ENCODE data around the gene PSMB10.
A peak's percentile ranks its signal among the peaks of the same experiment; 100 is the strongest.

The PSMB10 gene

DNA sequence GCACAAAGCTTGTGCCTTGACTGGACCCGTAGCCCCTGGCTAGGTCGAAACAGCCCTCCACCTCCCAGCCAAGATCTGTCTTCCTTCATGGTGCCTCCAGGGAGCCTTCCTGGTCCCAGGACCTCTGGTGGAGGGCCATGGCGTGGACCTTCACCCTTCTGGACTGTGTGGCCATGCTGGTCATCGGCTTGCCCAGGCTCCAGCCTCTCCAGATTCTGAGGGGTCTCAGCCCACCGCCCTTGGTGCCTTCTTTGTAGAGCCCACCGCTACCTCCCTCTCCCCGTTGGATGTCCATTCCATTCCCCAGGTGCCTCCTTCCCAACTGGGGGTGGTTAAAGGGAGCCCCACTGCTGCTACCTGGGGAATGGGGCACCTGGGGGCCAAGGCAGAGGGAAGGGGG, 8.5 kb downstream of the PSMB10 start:
- Histone ChIP-seq H3K9ac (ENCODE audit: low read depth, low read length) (no peak overlapping the region), H3K27me3 (ENCODE audit: insufficient read depth, low read length) (no peaks in the 10 kb centered on the region), H3K4me1 (ENCODE audit: insufficient read depth, low read length) (peaks cover 5% of the 10 kb centered on the region), H3K36me3 (ENCODE audit: insufficient read depth, low read depth, low read length) (peaks cover 23% of the 10 kb centered on the region), H3K27ac (ENCODE audit: low read length) (no peak overlapping the region), H3K9me3 (ENCODE audit: insufficient read depth, low read depth, low read length) (no peaks in the 10 kb centered on the region), H3K4me3 (ENCODE audit: low read length) (no peak overlapping the region)

- H3K27ac ChIP-seq (ENCODE audit: low read length), result no peak overlapping the region
- H3K9me3 ChIP-seq (ENCODE audit: insufficient read depth, low read depth, low read length), result no peaks in the 10 kb centered on the region
- H3K27me3 ChIP-seq (ENCODE audit: insufficient read depth, low read length), result no peaks in the 10 kb centered on the region
- H3K4me3 ChIP-seq (ENCODE audit: low read length), result no peak overlapping the region
- no peak overlapping the region for H3K9ac ChIP-seq (ENCODE audit: low read depth, low read length)
- H3K4me1 ChIP-seq (ENCODE audit: insufficient read depth, low read length), result peaks cover 5% of the 10 kb centered on the region
- peaks cover 23% of the 10 kb centered on the region for H3K36me3 ChIP-seq (ENCODE audit: insufficient read depth, low read depth, low read length)
These were observed 9.3 kb downstream of the PSMB10 start for GRCh38 chr16:67927131-67927941.

DNA sequence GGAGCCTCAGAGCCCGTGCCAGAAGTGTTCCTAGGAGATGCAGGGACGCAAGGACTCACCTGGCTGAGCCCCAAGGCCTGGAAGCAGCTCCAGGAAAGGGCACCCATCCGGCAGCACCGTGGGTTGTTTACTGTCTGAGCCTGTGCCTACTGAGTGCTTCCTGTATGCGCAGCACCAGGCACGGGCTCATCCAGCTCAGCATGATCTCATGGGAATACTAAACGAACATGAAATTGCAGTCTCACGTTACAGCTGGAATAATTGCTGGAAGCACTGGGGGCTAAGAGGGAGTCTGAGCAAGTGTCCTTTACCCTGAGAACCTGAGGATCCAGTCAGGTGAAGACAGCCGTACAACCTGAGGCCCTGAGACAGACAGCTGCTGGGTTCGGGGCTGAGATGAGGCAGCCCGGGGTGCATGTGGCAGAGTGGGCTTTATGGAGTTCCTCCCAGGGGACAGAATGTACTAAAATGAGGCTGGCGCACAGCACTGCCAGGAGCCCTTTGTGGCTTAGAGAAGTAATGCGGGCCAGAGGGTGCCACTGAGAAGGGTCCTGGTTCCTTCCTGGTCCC, 10.4 kb downstream of the PSMB10 start:
- H3K4me3 ChIP-seq (ENCODE audit: low read length), result no peak overlapping the region
- H3K9me3 ChIP-seq (ENCODE audit: insufficient read depth, low read depth, low read length), result no peaks in the 10 kb centered on the region
- H3K4me1 ChIP-seq (ENCODE audit: insufficient read depth, low read length), result peaks cover 5% of the 10 kb centered on the region
- H3K27me3 ChIP-seq (ENCODE audit: insufficient read depth, low read length), result no peaks in the 10 kb centered on the region
- peaks cover 23% of the 10 kb centered on the region for H3K36me3 ChIP-seq (ENCODE audit: insufficient read depth, low read depth, low read length)
- peak overlapping the region; percentile 59; the same call in 1 of the 2 replicates for H3K9ac ChIP-seq (ENCODE audit: low read depth, low read length)
- no peak overlapping the region for H3K27ac ChIP-seq (ENCODE audit: low read length)

GRCh38 chr16:67924140-67924906, 12.3 kb downstream of the PSMB10 start:
- no peak overlapping the region for H3K4me3 ChIP-seq (ENCODE audit: low read length)
- no peaks in the 10 kb centered on the region for H3K9me3 ChIP-seq (ENCODE audit: insufficient read depth, low read depth, low read length)
- H3K27ac ChIP-seq (ENCODE audit: low read length), result no peak overlapping the region
- H3K36me3 ChIP-seq (ENCODE audit: insufficient read depth, low read depth, low read length), result peaks cover 11% of the 10 kb centered on the region
- H3K27me3 ChIP-seq (ENCODE audit: insufficient read depth, low read length), result no peaks in the 10 kb centered on the region
- H3K4me1 ChIP-seq (ENCODE audit: insufficient read depth, low read length), result peaks cover 5% of the 10 kb centered on the region
- no peak overlapping the region for H3K9ac ChIP-seq (ENCODE audit: low read depth, low read length)

GRCh38 chr16:67923414-67924116, 13.1 kb downstream of the PSMB10 start:
- H3K27ac ChIP-seq (ENCODE audit: low read length), result no peak overlapping the region
- no peaks in the 10 kb centered on the region for H3K9me3 ChIP-seq (ENCODE audit: insufficient read depth, low read depth, low read length)
- no peak overlapping the region for H3K4me3 ChIP-seq (ENCODE audit: low read length)
- peaks cover 5% of the 10 kb centered on the region for H3K4me1 ChIP-seq (ENCODE audit: insufficient read depth, low read length)
- H3K27me3 ChIP-seq (ENCODE audit: insufficient read depth, low read length), result no peaks in the 10 kb centered on the region
- H3K36me3 ChIP-seq (ENCODE audit: insufficient read depth, low read depth, low read length), result peaks cover 6% of the 10 kb centered on the region
- H3K9ac ChIP-seq (ENCODE audit: low read depth, low read length), result no peak overlapping the region

DNA sequence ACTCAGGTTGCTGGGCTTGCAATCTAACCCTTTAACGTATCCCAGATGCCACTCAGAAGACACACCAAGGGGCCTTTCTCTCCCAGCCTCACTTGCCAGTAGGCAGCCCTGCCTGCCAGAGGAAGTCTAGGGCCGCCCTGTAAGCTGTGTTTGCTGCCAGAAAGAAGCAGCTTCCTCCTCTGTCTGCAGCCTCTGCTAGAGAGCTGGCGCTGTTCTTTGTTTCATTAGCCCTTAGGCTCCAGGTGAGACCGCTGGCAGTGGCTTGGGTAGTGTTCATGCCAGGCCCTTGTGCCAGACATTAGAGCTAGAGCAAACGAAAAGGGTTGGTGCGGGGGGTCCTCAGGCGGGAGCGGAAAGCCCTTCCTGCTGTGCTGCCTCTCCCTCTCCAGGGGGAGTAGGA, 13.9 kb downstream of the PSMB10 start:
- Histone ChIP-seq H3K36me3 (ENCODE audit: insufficient read depth, low read depth, low read length) (peaks cover 2% of the 10 kb centered on the region), H3K4me1 (ENCODE audit: insufficient read depth, low read length) (peaks cover 5% of the 10 kb centered on the region), H3K9ac (ENCODE audit: low read depth, low read length) (no peak overlapping the region), H3K27me3 (ENCODE audit: insufficient read depth, low read length) (no peaks in the 10 kb centered on the region), H3K4me3 (ENCODE audit: low read length) (no peak overlapping the region), H3K9me3 (ENCODE audit: insufficient read depth, low read depth, low read length) (no peaks in the 10 kb centered on the region), H3K27ac (ENCODE audit: low read length) (no peak overlapping the region)

DNA sequence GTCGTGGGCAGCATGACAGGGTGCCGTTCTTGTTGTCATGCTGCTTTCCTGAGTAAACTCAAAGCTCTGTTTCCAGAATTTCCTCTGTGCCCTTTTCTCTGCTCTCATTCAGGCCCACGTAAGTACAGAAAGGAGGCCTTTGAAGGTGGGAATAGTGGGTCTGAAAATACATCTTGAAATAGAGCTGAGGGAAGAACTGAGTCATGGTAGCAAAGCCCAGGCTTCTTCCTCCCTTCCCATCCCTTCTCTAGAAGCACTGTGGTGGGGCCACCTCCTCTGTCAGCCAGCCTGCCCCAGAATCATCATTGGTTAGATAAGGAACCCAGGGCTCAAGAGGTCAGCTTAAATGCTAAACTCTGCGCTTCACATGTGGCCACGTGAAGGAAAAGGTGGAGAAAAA, 14.4 kb downstream of the PSMB10 start:
- Histone ChIP-seq H3K9me3 (ENCODE audit: insufficient read depth, low read depth, low read length) (no peaks in the 10 kb centered on the region), H3K4me3 (ENCODE audit: low read length) (no peak overlapping the region), H3K9ac (ENCODE audit: low read depth, low read length) (no peak overlapping the region), H3K27ac (ENCODE audit: low read length) (no peak overlapping the region), H3K36me3 (ENCODE audit: insufficient read depth, low read depth, low read length) (no peaks in the 10 kb centered on the region; the same call in 1 of the 2 replicates), H3K4me1 (ENCODE audit: insufficient read depth, low read length) (peaks cover 5% of the 10 kb centered on the region), H3K27me3 (ENCODE audit: insufficient read depth, low read length) (no peaks in the 10 kb centered on the region)

DNA sequence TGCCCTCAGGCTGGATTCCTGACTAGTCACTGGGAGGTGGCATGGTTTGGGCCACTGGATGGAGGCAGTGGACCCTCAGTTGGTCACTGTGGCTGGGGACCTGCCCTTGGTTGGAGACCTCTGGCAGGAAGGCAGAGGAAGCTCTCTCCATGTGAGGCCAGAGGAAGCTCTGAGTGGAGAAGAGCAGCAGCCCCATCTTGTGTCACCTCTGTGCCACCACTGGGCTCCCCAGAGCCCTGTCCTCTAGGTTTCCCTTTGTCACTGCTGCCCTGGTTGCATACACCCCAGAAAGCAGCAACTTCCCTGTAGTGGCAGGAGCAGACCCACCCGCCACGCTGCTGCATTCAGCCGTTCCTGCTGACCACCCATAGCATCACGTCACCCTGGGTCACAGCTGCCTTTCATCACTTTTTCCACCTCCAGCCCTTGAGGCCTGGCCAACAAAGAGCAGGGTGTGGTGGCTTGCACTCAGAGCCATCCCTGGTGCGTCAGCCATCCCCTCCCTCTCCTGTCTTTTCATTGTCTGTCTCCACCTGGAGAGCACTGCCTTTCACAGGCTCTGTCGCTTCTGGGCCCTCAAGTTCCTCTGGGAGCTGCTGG, 16.9 kb downstream of the PSMB10 start:
- Histone ChIP-seq H3K9me3 (ENCODE audit: insufficient read depth, low read depth, low read length) (no peaks in the 10 kb centered on the region), H3K4me3 (ENCODE audit: low read length) (no peak overlapping the region), H3K36me3 (ENCODE audit: insufficient read depth, low read depth, low read length) (peaks cover 6% of the 10 kb centered on the region; the same call in 1 of the 2 replicates), H3K4me1 (ENCODE audit: insufficient read depth, low read length) (peaks cover 12% of the 10 kb centered on the region), H3K9ac (ENCODE audit: low read depth, low read length) (no peak overlapping the region), H3K27me3 (ENCODE audit: insufficient read depth, low read length) (no peaks in the 10 kb centered on the region), H3K27ac (ENCODE audit: low read length) (no peak overlapping the region)

GRCh38 chr16:67917852-67918236, 18.8 kb downstream of the PSMB10 start:
- Histone ChIP-seq H3K27me3 (ENCODE audit: insufficient read depth, low read length) (no peaks in the 10 kb centered on the region), H3K4me3 (ENCODE audit: low read length) (no peak overlapping the region), H3K9me3 (ENCODE audit: insufficient read depth, low read depth, low read length) (no peaks in the 10 kb centered on the region), H3K27ac (ENCODE audit: low read length) (no peak overlapping the region), H3K4me1 (ENCODE audit: insufficient read depth, low read length) (peaks cover 13% of the 10 kb centered on the region), H3K9ac (ENCODE audit: low read depth, low read length) (no peak overlapping the region), H3K36me3 (ENCODE audit: insufficient read depth, low read depth, low read length) (peaks cover 6% of the 10 kb centered on the region; the same call in 1 of the 2 replicates)

- H3K9me3 ChIP-seq (ENCODE audit: insufficient read depth, low read depth, low read length), result no peaks in the 10 kb centered on the region
- no peaks in the 10 kb centered on the region for H3K27me3 ChIP-seq (ENCODE audit: insufficient read depth, low read length)
- H3K4me3 ChIP-seq (ENCODE audit: low read length), result no peak overlapping the region
- peaks cover 6% of the 10 kb centered on the region; the same call in 1 of the 2 replicates for H3K36me3 ChIP-seq (ENCODE audit: insufficient read depth, low read depth, low read length)
- H3K4me1 ChIP-seq (ENCODE audit: insufficient read depth, low read length), result peaks cover 13% of the 10 kb centered on the region
- H3K9ac ChIP-seq (ENCODE audit: low read depth, low read length), result no peak overlapping the region
- H3K27ac ChIP-seq (ENCODE audit: low read length), result no peak overlapping the region
These were observed 19.4 kb downstream of the PSMB10 start for GRCh38 chr16:67917140-67917851.
